T-cell (primary cell): ENCODE data around the gene KLC3. TPM values are rescaled to one million over a fixed set of nuclear protein-coding genes. Genes with fewer than 3 reads are reported as not detected.

Experiments used
- ATAC-seq, 4 experiments: fragments of 200-7000 bp in 3 of 4; fragments of 150-1000 bp in 1 of 4; cut with Tn5 transposase; replicated peaks in 1 of 4; 1 replicate in 3 of 4; 2 replicates in 1 of 4; pipeline ENCODE4 v1.10.0; 2021; ENCODE audit warnings: moderate library complexity in 3 of 4, mild to moderate bottlenecking in 2 of 4, moderate number of reproducible peaks in 1 of 4
- CTCF ChIA-PET, 2 donors: fragments of 300-600 bp; sonication (Branson Sonifier 250); formaldehyde crosslinking; loops; one replicate each; lab custom pipeline; 2022; ENCODE audit warnings: antibody characterized with exemption in 2 of 2; lab: Charles Lee
- POLR2A ChIA-PET, 2 donors: fragments of 300-600 bp; sonication (Branson Sonifier 250); formaldehyde crosslinking; loops; one replicate each; lab custom pipeline; 2022; ENCODE audit warnings: antibody characterized with exemption in 2 of 2; lab: Charles Lee
- DNase-seq, 35 experiments: peaks; one replicate each; pipeline versions ENCODE4 v3.0.0 to v3.0.0-alpha.2; 2013 to 2023
- H3K27ac ChIP-seq: one replicate; pipeline ENCODE4 v1.5.1; 2013; ENCODE audit warnings: low read length
- H3K27me3 ChIP-seq, 2 experiments: replicated peaks in 1 of 2; 1 replicate in 1 of 2; 2 replicates in 1 of 2; pipeline versions ENCODE4 v1.6.1 to v1.7.0; 2013; ENCODE audit warnings: low read length in 1 of 2, mixed read lengths in 1 of 2; ENCODE audit not compliant: control insufficient read depth in 2 of 2, insufficient read depth in 2 of 2; ENCODE audit errors: extremely low read depth in 1 of 2
- H3K36me3 ChIP-seq, 2 donors: 1 replicate in 1 of 2; 2 replicates in 1 of 2; pipeline versions ENCODE4 v1.6.1 to v1.7.0; 2013; ENCODE audit warnings: low read length in 1 of 2; ENCODE audit not compliant: control insufficient read depth in 2 of 2, insufficient read depth in 1 of 2; ENCODE audit errors: extremely low read depth in 1 of 2
- H3K4me1 ChIP-seq, 2 experiments: 1 replicate in 1 of 2; 2 replicates in 1 of 2; pipeline versions ENCODE4 v1.6.1 to v1.7.0; 2013; ENCODE audit warnings: low read length in 2 of 2, mixed read lengths in 1 of 2; ENCODE audit not compliant: insufficient read depth in 2 of 2, control insufficient read depth in 1 of 2; ENCODE audit errors: extremely low read depth in 1 of 2
- H3K4me3 ChIP-seq, 2 donors: 1 replicate in 1 of 2; 2 replicates in 1 of 2; pipeline versions ENCODE4 v1.5.1 to v1.7.0; 2013; ENCODE audit warnings: mild to moderate bottlenecking in 2 of 2, low read length in 1 of 2, moderate library complexity in 1 of 2; ENCODE audit not compliant: control insufficient read depth in 1 of 2; ENCODE audit errors: extremely low read depth in 1 of 2
- H3K9me3 ChIP-seq: 2 replicates; pipeline ENCODE4 v1.7.0; 2013
- H3K27ac Mint-ChIP-seq, 2 donors: one replicate each; pipeline ENCODE4 v1.8.0; 2020 to 2021; ENCODE audit warnings: mild to moderate bottlenecking in 2 of 2, mixed read lengths in 2 of 2
- H3K27me3 Mint-ChIP-seq, 2 donors: one replicate each; pipeline ENCODE4 v1.8.0; 2021 to 2022; ENCODE audit warnings: mixed read lengths in 2 of 2
- H3K36me3 Mint-ChIP-seq: one replicate; pipeline ENCODE4 v1.8.0; 2021; ENCODE audit warnings: mixed read lengths
- H3K4me1 Mint-ChIP-seq, 3 donors: one replicate each; pipeline ENCODE4 v1.8.0; 2020 to 2022; ENCODE audit warnings: mixed read lengths in 3 of 3, mild to moderate bottlenecking in 1 of 3
- H3K4me3 Mint-ChIP-seq, 3 donors: one replicate each; pipeline ENCODE4 v1.8.0; 2020 to 2022; ENCODE audit warnings: mild to moderate bottlenecking in 3 of 3, mixed read lengths in 3 of 3, moderate library complexity in 3 of 3
- H3K9me3 Mint-ChIP-seq, 3 donors: one replicate each; pipeline ENCODE4 v1.8.0; 2020 to 2022; ENCODE audit warnings: mixed read lengths in 3 of 3
- WGBS: methylation state at CpG from one replicate; pipeline ENCODE4 v1.1.5; 2013; ENCODE audit warnings: missing lambda C conversion rate; ENCODE audit not compliant: insufficient coverage; 5-methylcytosine and 5-hydroxymethylcytosine counted together
- total RNA-seq, 35 experiments: library from RNA in 6 of 35; stranded (reverse) in 6 of 35; fragments of 120-200 nt in 1 of 35; gene quantifications; one replicate each; pipeline versions ENCODE4 v1.2.1 to v1.2.4 and lab custom pipeline; 2013 to 2026

The KLC3 gene
- total RNA-seq, 5 donors from 2014 or later (not counting 1 experiment from before 2014, with no cell fraction given): 0.35 TPM; not detected in 4

GRCh38 chr19:45349430-45349941 is 8.9 kb downstream of the KLC3 start:
- WGBS: 92% methylated on average over 13 of the region's 17 CpGs
- Mint-ChIP-seq H3K9me3 (no peaks in the 10 kb centered on the region), H3K36me3 (peaks cover 13% of the 10 kb centered on the region), H3K27me3 (peaks cover 10 to 13% of the 10 kb centered on the region in 2 donors), H3K4me1 (no peaks in the 10 kb centered on the region), H3K27ac (no peak overlapping the region), H3K4me3 (no peak overlapping the region)
- POLR2A ChIA-PET: no interaction called here
- H3K9me3 ChIP-seq: no peaks in the 10 kb centered on the region
- H3K27me3 ChIP-seq: peaks cover 0 to 35% of the 10 kb centered on the region in 2 experiments
- DNase-seq: no peak
- CTCF ChIA-PET: no interaction called here
- H3K4me1 ChIP-seq: peaks cover 0 to under 1% of the 10 kb centered on the region in 2 experiments
- peaks cover 9 to 16% of the 10 kb centered on the region in 2 donors for H3K36me3 ChIP-seq
- no peak overlapping the region for H3K4me3 ChIP-seq
- ATAC-seq: no peak
- no peak overlapping the region for H3K27ac ChIP-seq

GRCh38 chr19:45350477-45351058 is 10.0 kb downstream of the KLC3 start:
- whole genome bisulfite sequencing: 91% methylated on average over 13 of the region's 17 CpGs
- H3K27me3 ChIP-seq: peaks cover 0 to 24% of the 10 kb centered on the region in 2 experiments
- H3K36me3 ChIP-seq: peaks cover 9 to 19% of the 10 kb centered on the region in 2 donors
- CTCF ChIA-PET: interaction anchor here in 1 of 2 donors (0.6 kb wide), 1 partner anchor 1400 kb away, joined by 3 read pairs; no protein-coding TSS in a partner anchor
- H3K27ac ChIP-seq: no peak overlapping the region
- no peak for DNase-seq
- no peaks in the 10 kb centered on the region for H3K9me3 Mint-ChIP-seq
- POLR2A ChIA-PET: no interaction called here
- peaks cover 18% of the 10 kb centered on the region for H3K36me3 Mint-ChIP-seq
- no peak for ATAC-seq
- H3K4me3 Mint-ChIP-seq: no peak overlapping the region
- H3K27me3 Mint-ChIP-seq: peaks cover 5 to 6% of the 10 kb centered on the region in 2 donors
- H3K4me1 Mint-ChIP-seq: no peaks in the 10 kb centered on the region
- peaks cover 0 to 4% of the 10 kb centered on the region in 2 experiments for H3K4me1 ChIP-seq
- H3K9me3 ChIP-seq: no peaks in the 10 kb centered on the region
- no peak overlapping the region for H3K27ac Mint-ChIP-seq
- no peak overlapping the region for H3K4me3 ChIP-seq

- no peak overlapping the region for H3K4me3 ChIP-seq
- ATAC-seq: no peak
Measured at GRCh38 chr19:45351401-45351952, 10.9 kb downstream of the KLC3 start.

GRCh38 chr19:45352062-45352461 is 11.5 kb downstream of the KLC3 start:
- no peaks in the 10 kb centered on the region for H3K9me3 Mint-ChIP-seq
- H3K36me3 Mint-ChIP-seq: peaks cover 22% of the 10 kb centered on the region
- no peaks in the 10 kb centered on the region for H3K9me3 ChIP-seq
- H3K4me3 ChIP-seq: no peak overlapping the region
- H3K27me3 ChIP-seq: peaks cover 0 to 10% of the 10 kb centered on the region in 2 experiments
- POLR2A ChIA-PET: no interaction called here
- peaks cover 9 to 19% of the 10 kb centered on the region in 2 donors for H3K36me3 ChIP-seq
- H3K27ac Mint-ChIP-seq: no peak overlapping the region
- no peaks in the 10 kb centered on the region for H3K27me3 Mint-ChIP-seq
- no peak overlapping the region for H3K4me3 Mint-ChIP-seq
- CTCF ChIA-PET: no interaction called here
- no peak overlapping the region for H3K27ac ChIP-seq
- H3K4me1 Mint-ChIP-seq: no peaks in the 10 kb centered on the region
- DNase-seq: no peak
- WGBS: 88% methylated on average over 13 of the region's 15 CpGs
- ATAC-seq: no peak
- H3K4me1 ChIP-seq: peaks cover 0 to 4% of the 10 kb centered on the region in 2 experiments

More at GRCh38 chr19:45351401-45351952, 10.9 kb downstream of the KLC3 start:
- no peaks in the 10 kb centered on the region for H3K9me3 Mint-ChIP-seq
- no peak for DNase-seq
- CTCF ChIA-PET: no interaction called here
- H3K4me3 Mint-ChIP-seq: no peak overlapping the region
- Histone ChIP-seq H3K27ac (no peak overlapping the region), H3K9me3 (no peaks in the 10 kb centered on the region), H3K36me3 (peaks cover 9 to 19% of the 10 kb centered on the region in 2 donors), H3K27me3 (peaks cover 0 to 15% of the 10 kb centered on the region in 2 experiments), H3K4me1 (peaks cover 0 to 4% of the 10 kb centered on the region in 2 experiments)
- H3K27me3 Mint-ChIP-seq: no peaks in the 10 kb centered on the region
- H3K4me1 Mint-ChIP-seq: no peaks in the 10 kb centered on the region
- POLR2A ChIA-PET: no interaction called here
- peaks cover 19% of the 10 kb centered on the region for H3K36me3 Mint-ChIP-seq
- 94% methylated on average over 4 of the region's 13 CpGs for WGBS
- H3K27ac Mint-ChIP-seq: no peak overlapping the region

- no peaks in the 10 kb centered on the region for H3K9me3 ChIP-seq
- Mint-ChIP-seq H3K4me1 (no peaks in the 10 kb centered on the region), H3K4me3 (no peak overlapping the region), H3K27me3 (no peaks in the 10 kb centered on the region), H3K27ac (no peak overlapping the region), H3K9me3 (no peaks in the 10 kb centered on the region), H3K36me3 (peaks cover 22% of the 10 kb centered on the region)
- peaks cover 0 to 4% of the 10 kb centered on the region in 2 experiments for H3K4me1 ChIP-seq
- H3K27ac ChIP-seq: no peak overlapping the region
- H3K36me3 ChIP-seq: peaks cover 9 to 19% of the 10 kb centered on the region in 2 donors
- 91% methylated on average over 12 of the region's 20 CpGs for WGBS
- H3K27me3 ChIP-seq: peaks cover 0 to 7% of the 10 kb centered on the region in 2 experiments
- ChIA-PET CTCF (no interaction called here), POLR2A (no interaction called here)
- DNase-seq (no peak), ATAC-seq (no peak)
- no peak overlapping the region for H3K4me3 ChIP-seq
Measured at GRCh38 chr19:45352471-45352870, 11.9 kb downstream of the KLC3 start.

GRCh38 chr19:45352914-45353796 is 12.6 kb downstream of the KLC3 start:
- ChIA-PET POLR2A (no interaction called here), CTCF (no interaction called here)
- ATAC-seq (no peak), DNase-seq (no peak)
- WGBS: 100% methylated on average over 15 of the region's 20 CpGs
- H3K27ac ChIP-seq: no peak overlapping the region
- no peaks in the 10 kb centered on the region for H3K4me1 Mint-ChIP-seq
- H3K9me3 Mint-ChIP-seq: no peaks in the 10 kb centered on the region
- peaks cover 0 to 4% of the 10 kb centered on the region in 2 experiments for H3K4me1 ChIP-seq
- no peak overlapping the region for H3K4me3 Mint-ChIP-seq
- peaks cover 9 to 19% of the 10 kb centered on the region in 2 donors for H3K36me3 ChIP-seq
- peaks cover 28% of the 10 kb centered on the region for H3K36me3 Mint-ChIP-seq
- H3K4me3 ChIP-seq: no peak overlapping the region
- H3K9me3 ChIP-seq: no peaks in the 10 kb centered on the region
- no peaks in the 10 kb centered on the region for H3K27me3 Mint-ChIP-seq
- no peak overlapping the region for H3K27ac Mint-ChIP-seq
- H3K27me3 ChIP-seq: no peaks in the 10 kb centered on the region
